Inflammatory macrophage (primary cell): ENCODE data around the gene MGAT5.

ENCODE experiments used
- DNase-seq, 2 donors: peaks; one replicate each; pipeline ENCODE4 v3.0.0-alpha.2; 2020 to 2022

MGAT5 gene

GRCh38 chr2:134254824-134255223 lies 952 bp downstream of the MGAT5 start:
- no peak for DNase-seq

GRCh38 chr2:134256956-134257355 lies 3.1 kb downstream of the MGAT5 start:
- DNase-seq: no peak

- no peak for DNase-seq
Measured at GRCh38 chr2:134257509-134257908, 3.6 kb downstream of the MGAT5 start.

GRCh38 chr2:134257965-134258683 lies 4.3 kb downstream of the MGAT5 start:
- no peak for DNase-seq

GRCh38 chr2:134258684-134259388 lies 5.0 kb downstream of the MGAT5 start:
- no peak for DNase-seq

DNA sequence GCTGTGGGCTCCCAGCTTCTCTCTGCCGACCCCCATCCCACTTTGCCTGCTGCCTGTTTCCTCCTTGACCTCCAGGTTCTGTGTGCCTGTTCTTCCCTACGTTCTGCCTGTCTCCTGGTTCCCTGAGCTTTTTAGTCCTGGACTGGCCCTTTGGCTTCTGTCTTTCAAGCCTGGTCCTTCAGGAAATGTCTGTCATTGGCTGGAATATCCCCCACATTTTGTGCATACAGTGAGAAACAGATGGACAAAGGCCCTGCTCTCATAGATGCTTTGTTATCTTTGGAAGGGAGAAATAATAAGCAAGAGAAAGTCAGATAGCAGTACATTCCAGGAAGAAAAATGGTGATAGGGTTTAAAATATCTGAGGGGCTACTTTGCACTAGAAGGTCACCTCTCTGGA lies 5.7 kb downstream of the MGAT5 start:
- DNase-seq: no peak

DNA sequence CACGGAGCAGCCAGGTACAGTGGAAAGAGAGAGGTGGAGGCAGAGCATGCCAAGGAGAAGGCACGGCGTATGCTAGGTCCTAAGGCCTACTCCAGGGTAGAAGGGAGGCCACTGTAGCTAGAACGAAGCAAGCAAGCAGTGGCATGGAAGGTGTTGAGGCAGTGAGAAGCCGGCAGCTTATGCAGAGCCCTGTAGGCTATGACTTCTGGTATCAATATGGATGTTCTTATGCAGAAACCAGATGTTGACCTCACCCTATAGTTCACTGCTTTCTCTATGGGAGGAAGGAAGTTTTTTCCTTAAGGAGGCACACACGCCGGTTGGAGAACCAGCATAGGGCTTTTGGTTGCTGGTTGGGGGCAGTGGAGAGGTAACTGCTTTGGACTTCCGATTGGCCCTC lies 6.1 kb downstream of the MGAT5 start:
- DNase-seq: no peak

DNA sequence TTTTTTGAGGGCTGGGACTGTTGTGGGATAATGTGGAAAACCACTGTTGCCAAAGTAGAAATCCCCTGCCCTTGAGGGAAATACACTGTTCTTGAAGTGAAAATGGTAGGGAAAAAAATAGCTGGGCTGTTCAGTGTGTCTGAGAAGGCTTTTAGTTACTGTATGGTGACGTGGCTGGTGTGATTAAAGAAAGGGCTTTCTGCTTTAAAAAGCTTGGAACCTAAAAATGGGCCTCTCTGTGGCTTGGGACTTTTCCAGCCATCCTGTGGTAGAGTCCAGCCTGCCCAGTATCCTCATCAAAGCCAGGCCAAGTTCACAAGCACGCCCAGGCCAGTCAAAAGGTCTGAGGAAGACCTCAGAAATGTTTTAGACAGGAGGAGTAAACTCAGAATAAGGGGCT lies 6.8 kb downstream of the MGAT5 start:
- DNase-seq: no peak

GRCh38 chr2:134261398-134262131 lies 7.7 kb downstream of the MGAT5 start:
- DNase-seq: peak in 1 of 2 donors; percentile 5

- no peak for DNase-seq
Measured at GRCh38 chr2:134262684-134263083, 8.8 kb downstream of the MGAT5 start.

DNA sequence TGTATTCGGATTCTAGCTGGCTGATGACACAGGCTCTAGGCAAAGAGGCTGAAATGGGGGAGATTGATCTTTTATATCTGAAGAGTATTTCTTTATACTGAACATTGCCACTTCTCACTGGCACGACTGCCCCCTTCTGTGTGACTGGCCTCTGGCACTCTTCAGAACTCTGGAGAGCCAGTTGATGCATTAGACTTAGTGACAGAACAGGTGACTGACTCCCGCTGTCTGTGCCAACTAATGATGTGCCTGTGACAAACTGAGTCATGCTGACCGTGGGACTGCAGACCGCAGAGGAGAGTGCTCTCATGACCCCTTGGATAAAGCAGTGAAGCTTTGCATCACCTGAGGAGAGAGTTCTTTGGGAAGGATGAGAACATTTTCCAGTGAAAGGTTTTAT lies 14.4 kb downstream of the MGAT5 start:
- DNase-seq: no peak

DNA sequence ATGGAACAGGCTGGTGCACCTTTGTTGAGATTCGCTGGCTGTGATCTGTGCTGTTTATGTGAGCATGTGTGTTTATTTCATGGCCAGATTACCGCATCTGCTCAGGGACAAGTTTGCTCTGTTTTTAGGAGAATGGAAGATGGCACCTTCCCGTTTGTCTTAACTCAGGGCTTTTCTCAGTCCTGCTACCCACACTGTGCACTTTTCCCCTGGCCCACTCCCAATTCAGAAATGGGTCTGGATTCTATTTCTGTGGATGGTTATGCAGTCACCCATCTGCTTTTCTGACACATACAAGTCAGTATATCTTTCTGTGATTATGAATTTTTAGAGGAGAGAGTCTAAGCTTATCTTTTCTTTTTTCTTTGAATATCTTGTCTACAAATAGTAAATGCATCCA lies 15.4 kb downstream of the MGAT5 start:
- no peak for DNase-seq

DNA sequence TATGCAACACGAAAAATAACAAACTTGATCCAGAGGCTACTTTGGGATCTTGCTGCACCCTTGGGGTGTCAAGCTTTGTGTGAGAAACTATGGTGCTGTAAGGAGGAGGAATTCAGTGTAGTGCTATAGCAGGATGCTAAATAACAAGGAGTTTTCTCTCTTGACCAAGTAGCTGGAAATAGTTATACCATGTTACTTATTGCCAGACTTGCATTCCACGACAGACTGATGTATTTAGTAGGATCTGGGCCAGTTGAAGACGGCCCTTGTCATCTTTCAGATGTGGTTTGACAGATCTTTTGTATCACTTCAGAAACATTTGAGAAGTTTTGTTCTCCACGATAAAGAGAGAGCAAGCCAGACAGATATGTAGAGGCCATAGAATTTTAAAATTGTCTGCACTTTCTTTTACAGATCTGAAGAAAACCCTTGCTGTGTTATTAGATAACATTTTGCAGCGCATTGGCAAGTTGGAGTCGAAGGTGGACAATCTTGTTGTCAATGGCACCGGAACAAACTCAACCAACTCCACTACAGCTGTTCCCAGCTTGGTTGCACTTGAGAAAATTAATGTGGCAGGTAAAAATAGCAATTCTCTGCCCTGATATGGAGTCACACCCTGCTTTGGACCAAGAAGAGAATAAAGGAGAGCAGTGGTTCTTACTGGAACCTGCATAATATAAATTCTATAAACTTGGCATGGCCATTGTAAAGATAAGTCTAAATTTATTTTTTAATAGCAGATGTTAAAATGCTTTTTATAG lies 16.3 kb downstream of the MGAT5 start:
- DNase-seq: no peak

- DNase-seq: no peak
Measured at GRCh38 chr2:134271758-134272157, 17.9 kb downstream of the MGAT5 start.

- DNase-seq: no peak
Measured at GRCh38 chr2:134272806-134273205, 18.9 kb downstream of the MGAT5 start.

DNA sequence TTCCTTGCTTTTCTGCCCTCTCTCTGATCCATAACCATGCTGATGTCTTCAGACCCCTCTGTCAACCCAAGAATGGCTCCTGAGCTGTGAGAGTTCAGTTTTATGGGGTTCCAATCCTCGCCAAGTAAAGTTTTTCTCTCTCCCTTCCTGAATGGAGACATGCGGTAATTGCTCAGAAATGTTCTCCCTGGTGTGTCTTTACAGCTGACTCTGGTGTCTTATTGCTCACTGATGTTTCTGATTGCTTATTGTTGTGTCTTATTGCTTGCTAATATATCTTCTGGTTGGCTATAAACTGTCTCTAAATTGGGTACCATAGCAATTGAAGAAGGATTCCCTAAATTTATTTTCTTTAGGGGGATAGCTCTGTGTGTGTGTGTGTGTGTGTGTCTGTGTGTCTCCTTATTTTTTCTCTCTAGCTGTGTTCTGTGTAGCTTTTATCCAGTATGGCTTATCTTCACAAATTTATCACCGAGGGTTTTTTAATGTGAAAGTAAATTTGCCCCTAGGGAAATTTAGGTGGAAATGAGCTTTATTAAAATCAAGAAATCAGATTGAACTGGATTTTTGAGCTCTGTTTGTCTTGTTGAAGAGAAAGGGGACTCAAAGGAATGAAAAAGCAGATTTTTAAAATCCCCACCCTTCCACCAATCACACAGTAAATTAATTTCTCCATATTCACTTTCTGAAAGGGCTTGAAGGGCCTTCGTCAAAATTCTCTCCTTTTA lies 19.5 kb downstream of the MGAT5 start:
- no peak for DNase-seq

DNA sequence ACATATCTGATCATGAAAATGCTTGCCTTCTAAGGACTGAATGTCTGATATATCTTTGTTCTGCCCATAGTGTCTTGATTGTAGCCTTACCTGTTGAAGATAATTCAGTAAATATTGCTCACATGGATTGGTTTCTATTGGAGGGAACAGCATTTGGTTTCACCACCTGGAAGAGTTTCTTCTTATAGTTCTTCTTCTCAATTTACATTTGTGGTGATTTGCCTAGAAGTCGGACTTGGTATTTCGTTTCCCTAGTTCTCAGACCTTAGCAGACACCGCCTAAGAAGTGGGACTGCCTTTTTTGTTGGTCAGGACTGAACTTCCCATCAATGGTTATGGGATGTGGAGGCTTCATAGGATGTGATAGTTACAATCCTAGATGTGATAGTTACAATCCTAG lies 20.2 kb downstream of the MGAT5 start:
- DNase-seq: no peak

- no peak for DNase-seq
Measured at GRCh38 chr2:134275058-134275862, 21.4 kb downstream of the MGAT5 start.

DNA sequence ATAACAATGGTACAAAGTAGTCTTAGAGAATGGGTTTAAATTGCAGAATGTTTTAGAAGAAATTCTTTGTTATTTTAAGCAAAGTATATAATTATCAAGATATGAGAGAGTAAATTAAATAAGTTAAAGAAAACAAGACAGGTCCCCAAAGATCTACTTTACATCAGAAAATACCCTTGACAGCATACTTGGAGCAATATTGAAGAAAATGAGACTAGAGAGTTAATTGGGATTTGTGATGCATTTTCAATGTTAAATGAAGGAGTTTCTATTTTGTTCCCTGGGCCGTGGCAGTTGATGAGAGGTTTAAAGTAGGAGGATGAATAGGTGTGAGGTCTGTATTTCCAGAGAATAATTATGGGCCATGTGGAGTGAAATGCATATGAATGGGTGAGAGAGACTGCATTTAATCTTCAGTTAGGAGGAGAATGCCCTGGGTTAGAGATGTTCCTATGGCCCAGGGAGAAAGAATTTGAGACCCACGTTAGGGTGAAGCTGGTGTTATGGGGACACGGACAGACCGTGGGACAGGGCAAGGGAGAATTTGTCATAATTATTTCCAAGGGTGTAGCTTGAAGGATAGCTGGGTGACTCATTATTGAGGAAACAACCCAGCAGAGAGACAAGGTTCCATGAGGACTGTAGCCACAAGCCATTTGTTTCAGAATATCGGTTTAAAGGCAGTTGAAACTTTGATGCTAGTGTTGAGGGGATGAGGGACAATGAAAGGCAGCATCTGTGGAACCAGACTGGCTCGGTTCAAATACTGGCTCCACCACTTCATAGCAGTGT lies 22.7 kb downstream of the MGAT5 start:
- DNase-seq: no peak

GRCh38 chr2:134277223-134277622 lies 23.4 kb downstream of the MGAT5 start:
- no peak for DNase-seq

DNA sequence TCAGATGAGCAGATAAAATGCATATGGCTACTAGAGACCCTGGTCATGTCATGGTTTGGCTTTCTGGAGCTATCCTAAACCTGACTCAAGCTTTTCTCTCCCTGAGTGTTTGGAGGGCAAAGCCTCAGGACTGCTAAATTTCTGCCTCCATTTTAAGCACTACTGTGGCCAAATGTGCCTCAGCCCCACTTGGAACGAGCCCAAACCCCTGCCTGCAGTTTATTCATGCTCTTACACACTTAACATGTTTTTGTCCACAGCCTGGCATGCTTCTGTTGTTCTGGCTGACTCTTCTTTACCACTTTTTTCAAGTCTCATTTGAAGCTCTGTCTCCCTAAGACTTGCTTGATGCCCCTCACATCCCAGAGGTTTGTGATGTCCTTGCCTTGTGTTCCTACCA lies 24.7 kb downstream of the MGAT5 start:
- no peak for DNase-seq
